H9 (cell line): Measurements from ENCODE around the gene IL12B. TPM values are rescaled to one million over a fixed set of nuclear protein-coding genes. Genes with fewer than 3 reads are reported as not detected.

Experiments used
- DNase-seq: peaks from one replicate; pipeline ENCODE4 v3.0.0-alpha.2; 2017
- H2AFZ ChIP-seq: one replicate; pipeline ENCODE4 v1.6.1; 2013; ENCODE audit warnings: mild to moderate bottlenecking, low read length, control low read depth, moderate library complexity
- H2AK5ac ChIP-seq: 2 replicates; pipeline ENCODE4 v1.6.1; 2013; ENCODE audit warnings: low read length, control low read depth, mixed read lengths; ENCODE audit not compliant: insufficient read length
- H2BK120ac ChIP-seq: one replicate; pipeline ENCODE4 v1.6.1; 2013; ENCODE audit warnings: low read depth, mild to moderate bottlenecking, low read length, control low read depth, inconsistent platforms; ENCODE audit not compliant: poor library complexity, severe bottlenecking
- H2BK12ac ChIP-seq: 2 replicates; pipeline ENCODE4 v1.6.1; 2013; ENCODE audit warnings: low read length, control low read depth, mixed read lengths, low read depth; ENCODE audit not compliant: insufficient read length
- H2BK15ac ChIP-seq: 2 replicates; pipeline ENCODE4 v1.6.1; 2013; ENCODE audit warnings: low read depth, low read length, control low read depth
- H2BK20ac ChIP-seq: one replicate; pipeline ENCODE4 v1.6.1; 2013; ENCODE audit warnings: low read depth, mild to moderate bottlenecking, low read length, control low read depth, inconsistent platforms; ENCODE audit not compliant: poor library complexity, severe bottlenecking
- H2BK5ac ChIP-seq: 2 replicates; pipeline ENCODE4 v1.6.1; 2013; ENCODE audit warnings: low read length, control low read depth, mixed read lengths; ENCODE audit not compliant: insufficient read length
- H3K14ac ChIP-seq: 2 replicates; pipeline ENCODE4 v1.6.1; 2013; ENCODE audit warnings: low read length, control low read depth; ENCODE audit not compliant: insufficient read depth
- H3K18ac ChIP-seq: 2 replicates; pipeline ENCODE4 v1.6.1; 2013; ENCODE audit warnings: low read depth, mild to moderate bottlenecking, mixed read lengths, low read length, control low read depth; ENCODE audit not compliant: insufficient read length
- H3K23ac ChIP-seq: 2 replicates; pipeline ENCODE4 v1.6.1; 2013; ENCODE audit warnings: low read length, control low read depth, mixed read lengths, low read depth; ENCODE audit not compliant: insufficient read length
- H3K23me2 ChIP-seq: 2 replicates; pipeline ENCODE4 v1.6.1; 2013; ENCODE audit warnings: low read depth, mild to moderate bottlenecking, mixed read lengths, low read length, control low read depth; ENCODE audit not compliant: insufficient read length, poor library complexity, severe bottlenecking
- H3K27ac ChIP-seq: 2 replicates; pipeline ENCODE4 v1.5.1; 2013; ENCODE audit warnings: low read length, control low read depth, mixed read lengths, low read depth; ENCODE audit not compliant: insufficient read length
- H3K27me3 ChIP-seq: 2 replicates; pipeline ENCODE4 v1.6.1; 2013; ENCODE audit warnings: low read length, control low read depth, inconsistent platforms; ENCODE audit not compliant: insufficient read depth
- H3K4ac ChIP-seq: 2 replicates; pipeline ENCODE4 v1.6.1; 2013; ENCODE audit warnings: low read depth, mild to moderate bottlenecking, control low read depth, inconsistent platforms, low read length, moderate library complexity
- H3K4me1 ChIP-seq: 2 replicates; pipeline ENCODE4 v1.6.1; 2013; ENCODE audit warnings: low read length, control low read depth, inconsistent platforms; ENCODE audit not compliant: insufficient read depth
- H3K4me2 ChIP-seq: 2 replicates; pipeline ENCODE4 v1.6.1; 2013; ENCODE audit warnings: low read length, control low read depth, mixed read lengths; ENCODE audit not compliant: insufficient read length, insufficient read depth
- H3K56ac ChIP-seq: 2 replicates; pipeline ENCODE4 v1.6.1; 2013; ENCODE audit warnings: low read depth, mild to moderate bottlenecking, mixed read lengths, low read length, control low read depth; ENCODE audit not compliant: insufficient read length
- H3K79me1 ChIP-seq: 2 replicates; pipeline ENCODE4 v1.6.1; 2013; ENCODE audit warnings: low read depth, mild to moderate bottlenecking, moderate library complexity, low read length, control low read depth, inconsistent platforms; ENCODE audit not compliant: insufficient read depth, poor library complexity, severe bottlenecking
- H3K79me2 ChIP-seq: 2 replicates; pipeline ENCODE4 v1.6.1; 2013; ENCODE audit warnings: low read length, control low read depth, inconsistent platforms; ENCODE audit not compliant: insufficient read depth
- H3K9ac ChIP-seq: 2 replicates; pipeline ENCODE4 v1.6.1; 2013; ENCODE audit warnings: low read length, control low read depth, mixed read lengths; ENCODE audit not compliant: insufficient read length; ENCODE audit errors: extremely low read depth
- H3K9me3 ChIP-seq: one replicate; pipeline ENCODE4 v1.6.1; 2013; ENCODE audit warnings: low read depth, low read length, inconsistent platforms; ENCODE audit not compliant: control insufficient read depth
- H3T11ph ChIP-seq: one replicate; pipeline ENCODE4 v1.6.1; 2013; ENCODE audit warnings: mild to moderate bottlenecking, low read length, control low read depth, inconsistent platforms
- H4K20me1 ChIP-seq: one replicate; pipeline ENCODE4 v1.6.1; 2013; ENCODE audit not compliant: control insufficient read depth, insufficient read length, insufficient read depth
- H4K5ac ChIP-seq: 2 replicates; pipeline ENCODE4 v1.6.1; 2013; ENCODE audit warnings: low read depth, mild to moderate bottlenecking, mixed read lengths, low read length, control low read depth; ENCODE audit not compliant: insufficient read length
- H4K8ac ChIP-seq: replicated peaks from 2 replicates; pipeline ENCODE4 v1.6.1; 2013; ENCODE audit warnings: low read length, control low read depth, mixed read lengths, low read depth; ENCODE audit not compliant: insufficient read length
- H4K91ac ChIP-seq: 2 replicates; pipeline ENCODE4 v1.6.1; 2013; ENCODE audit warnings: low read depth, mild to moderate bottlenecking, moderate library complexity, mixed read lengths, low read length, control low read depth; ENCODE audit not compliant: insufficient read length
- H3K27ac Mint-ChIP-seq, 3 experiments: 2 replicates in 2 of 3; 3 replicates in 1 of 3; pipeline ENCODE4 v1.8.0; 2020 to 2021; ENCODE audit warnings: mixed read lengths in 3 of 3, mild to moderate bottlenecking in 1 of 3, moderate library complexity in 1 of 3
- H3K27me3 Mint-ChIP-seq: 2 replicates; pipeline ENCODE4 v1.8.0; 2021; ENCODE audit warnings: low read depth, mild to moderate bottlenecking, moderate library complexity, mixed read lengths
- H3K36me3 Mint-ChIP-seq, 3 experiments: 2 replicates in 2 of 3; 3 replicates in 1 of 3; pipeline ENCODE4 v1.8.0; 2020 to 2021; ENCODE audit warnings: low read depth in 3 of 3, mixed read lengths in 3 of 3; ENCODE audit not compliant: insufficient read depth in 1 of 3
- H3K4me1 Mint-ChIP-seq, 2 experiments: 2 replicates each; pipeline ENCODE4 v1.8.0; 2020; ENCODE audit warnings: mixed read lengths in 2 of 2
- H3K4me3 Mint-ChIP-seq, 2 experiments: 2 replicates in 1 of 2; 3 replicates in 1 of 2; pipeline ENCODE4 v1.8.0; 2020 to 2021; ENCODE audit warnings: mild to moderate bottlenecking in 2 of 2, mixed read lengths in 2 of 2, moderate library complexity in 1 of 2
- H3K9me3 Mint-ChIP-seq, 2 experiments: 2 replicates in 1 of 2; 3 replicates in 1 of 2; pipeline ENCODE4 v1.8.0; 2020; ENCODE audit warnings: mild to moderate bottlenecking in 2 of 2, mixed read lengths in 2 of 2, moderate library complexity in 1 of 2
- WGBS: extraction: QIAGEN DNeasy Blood & Tissue Kit; methylation state at CpG from one replicate; pipeline ENCODE4 v1.1.7; 2013; ENCODE audit warnings: missing lambda C conversion rate, low lambda C conversion rate, mixed read lengths; ENCODE audit not compliant: insufficient read length; ENCODE audit errors: extremely low coverage; 5-methylcytosine and 5-hydroxymethylcytosine counted together
- total RNA-seq: library from RNA; stranded (reverse); gene quantifications from 2 replicates; pipeline ENCODE4 v1.2.1, GENCODE V29; 2021
- TF ChIP-seq, protein P1 (sequence below): fragments of 200-600 bp; sonication (generic); conservative IDR thresholded peaks from 3 replicates; pipeline ENCODE4 v1.8.0; 2021; ENCODE audit warnings: antibody characterized with exemption, mild to moderate bottlenecking

IL12B gene
- total RNA-seq, 1 experiment from 2014 or later, result not detected

DNA sequence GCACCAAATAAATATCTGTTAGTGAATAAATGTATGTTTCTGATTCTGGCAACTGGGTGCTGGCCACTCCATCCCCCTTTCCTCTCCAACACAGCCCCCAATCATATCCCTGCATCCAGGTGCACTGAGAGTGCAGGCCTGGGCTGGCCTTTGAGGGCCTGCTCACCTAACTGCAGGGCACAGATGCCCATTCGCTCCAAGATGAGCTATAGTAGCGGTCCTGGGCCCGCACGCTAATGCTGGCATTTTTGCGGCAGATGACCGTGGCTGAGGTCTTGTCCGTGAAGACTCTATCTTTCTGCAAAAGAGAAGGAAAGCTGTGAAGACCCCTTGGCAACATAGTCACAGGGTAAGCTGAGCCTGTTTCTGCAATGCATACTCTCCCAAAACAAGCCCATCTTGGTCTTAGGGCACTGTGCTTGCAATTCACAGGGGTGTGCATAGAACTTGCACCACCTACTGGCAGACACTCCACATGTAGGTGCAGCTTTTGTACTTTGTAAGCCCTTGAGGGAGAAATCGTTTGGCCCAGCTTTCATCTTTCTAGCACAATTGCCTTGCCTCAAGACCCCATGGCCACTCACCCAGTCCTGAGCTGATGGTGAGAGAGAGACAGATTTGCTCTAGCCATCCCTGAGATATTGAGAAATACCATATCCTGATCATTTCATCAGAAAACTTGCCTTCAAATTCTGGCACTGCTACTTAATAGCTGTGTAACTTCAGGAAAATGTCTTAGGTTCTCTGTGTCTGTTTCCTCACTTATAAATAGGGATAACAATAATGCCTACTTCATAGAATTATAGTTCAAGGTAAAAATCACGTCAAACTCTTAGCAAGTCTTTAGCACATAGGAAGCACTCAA, 13.5 kb downstream of the IL12B start:
- no peak overlapping the region for H2BK120ac ChIP-seq
- Mint-ChIP-seq H3K27me3 (peaks cover 14% of the 10 kb centered on the region), H3K4me1 (peaks cover 0 to 3% of the 10 kb centered on the region in 2 experiments; a peak in 1 of 4 replicates), H3K4me3 (no peak overlapping the region; a peak in 1 of 5 replicates), H3K9me3 (no peaks in the 10 kb centered on the region), H3K27ac (no peak overlapping the region), H3K36me3 (no peaks in the 10 kb centered on the region)
- no peak overlapping the region for H3K4ac ChIP-seq
- no peak overlapping the region for H3T11ph ChIP-seq
- H2BK15ac ChIP-seq, result no peak overlapping the region
- no peak overlapping the region for H2AK5ac ChIP-seq
- H3K14ac ChIP-seq, result no peak overlapping the region
- no peak overlapping the region for H3K4me2 ChIP-seq
- no peak overlapping the region for H4K91ac ChIP-seq
- no peaks in the 10 kb centered on the region for H3K23me2 ChIP-seq
- H4K5ac ChIP-seq, result no peak overlapping the region
- H2BK20ac ChIP-seq, result no peak overlapping the region
- H3K27ac ChIP-seq, result no peak overlapping the region
- no peak overlapping the region for H3K56ac ChIP-seq
- no CpG with 5 or more reads among the region's 9 CpGs for WGBS
- no peak overlapping the region for H3K9ac ChIP-seq
- no peak overlapping the region for H3K18ac ChIP-seq
- TF ChIP-seq, protein P1, sequence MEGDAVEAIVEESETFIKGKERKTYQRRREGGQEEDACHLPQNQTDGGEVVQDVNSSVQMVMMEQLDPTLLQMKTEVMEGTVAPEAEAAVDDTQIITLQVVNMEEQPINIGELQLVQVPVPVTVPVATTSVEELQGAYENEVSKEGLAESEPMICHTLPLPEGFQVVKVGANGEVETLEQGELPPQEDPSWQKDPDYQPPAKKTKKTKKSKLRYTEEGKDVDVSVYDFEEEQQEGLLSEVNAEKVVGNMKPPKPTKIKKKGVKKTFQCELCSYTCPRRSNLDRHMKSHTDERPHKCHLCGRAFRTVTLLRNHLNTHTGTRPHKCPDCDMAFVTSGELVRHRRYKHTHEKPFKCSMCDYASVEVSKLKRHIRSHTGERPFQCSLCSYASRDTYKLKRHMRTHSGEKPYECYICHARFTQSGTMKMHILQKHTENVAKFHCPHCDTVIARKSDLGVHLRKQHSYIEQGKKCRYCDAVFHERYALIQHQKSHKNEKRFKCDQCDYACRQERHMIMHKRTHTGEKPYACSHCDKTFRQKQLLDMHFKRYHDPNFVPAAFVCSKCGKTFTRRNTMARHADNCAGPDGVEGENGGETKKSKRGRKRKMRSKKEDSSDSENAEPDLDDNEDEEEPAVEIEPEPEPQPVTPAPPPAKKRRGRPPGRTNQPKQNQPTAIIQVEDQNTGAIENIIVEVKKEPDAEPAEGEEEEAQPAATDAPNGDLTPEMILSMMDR, result peak; percentile 73
- H3K23ac ChIP-seq, result no peak overlapping the region
- H4K8ac ChIP-seq, result no peak overlapping the region
- no peaks in the 10 kb centered on the region for H3K4me1 ChIP-seq
- H3K79me2 ChIP-seq, result no peaks in the 10 kb centered on the region
- DNase-seq, result peak; percentile 61
- no peaks in the 10 kb centered on the region for H3K79me1 ChIP-seq
- no peaks in the 10 kb centered on the region for H4K20me1 ChIP-seq
- no peaks in the 10 kb centered on the region for H3K9me3 ChIP-seq
- no peaks in the 10 kb centered on the region for H3K27me3 ChIP-seq
- H2BK5ac ChIP-seq, result no peak overlapping the region
- H2BK12ac ChIP-seq, result no peak overlapping the region
- H2AFZ ChIP-seq, result no peak overlapping the region
